Measurements from ENCODE around the gene CATSPERE. TPM values are rescaled to one million over a fixed set of nuclear protein-coding genes. Genes with fewer than 3 reads are reported as not detected.
A peak's percentile ranks its signal among the peaks of the same experiment; 100 is the strongest.

CATSPERE gene
- total and polyA plus RNA-seq, 9 of the 15 experiments (the other 6 are each of a cell fraction or from before 2014, with no cell fraction given): 0.06 to 0.16 (median 0.09) TPM; not detected in 3

DNA sequence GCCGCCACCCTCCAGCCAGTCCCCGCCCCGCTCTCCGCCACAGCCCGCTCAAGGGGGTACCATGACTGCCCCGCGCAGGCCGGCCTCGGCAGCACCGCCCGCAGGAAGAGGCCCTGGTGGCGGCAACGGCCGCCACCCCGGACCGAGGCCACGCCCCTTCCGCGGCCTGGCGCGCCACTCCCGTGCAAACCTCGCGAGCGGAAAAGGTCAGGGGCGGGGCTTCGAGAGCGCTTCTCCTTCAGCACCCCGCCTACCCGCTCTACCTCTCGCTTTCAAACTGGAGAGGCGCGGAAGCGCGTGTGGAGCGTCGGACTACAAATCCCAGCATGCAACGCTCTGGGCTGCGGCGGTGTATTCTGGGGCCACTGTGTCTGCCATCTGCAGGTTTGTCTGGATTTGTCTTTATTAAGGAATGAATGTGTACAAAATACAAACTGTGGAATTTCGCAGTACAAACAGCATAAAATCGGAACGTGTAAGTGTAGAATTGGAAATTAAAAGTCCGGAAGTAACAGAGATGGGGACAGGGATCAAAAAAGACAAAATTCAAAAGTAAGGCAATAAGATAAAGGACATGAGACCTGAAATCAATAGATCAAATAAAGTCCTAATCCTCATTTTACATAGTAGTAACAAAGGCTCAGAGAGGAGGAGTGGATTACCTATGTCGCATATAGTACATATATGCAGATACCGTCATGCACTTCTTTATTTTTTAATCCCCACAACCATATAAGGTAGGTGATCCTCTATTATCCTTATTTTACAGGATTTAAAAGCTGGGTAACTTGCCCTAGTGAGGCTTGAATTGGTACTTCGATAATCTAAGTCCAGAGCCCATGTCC lies 8.9 kb upstream of the CATSPERE start (continued):
- TF ChIP-seq, protein P1, sequence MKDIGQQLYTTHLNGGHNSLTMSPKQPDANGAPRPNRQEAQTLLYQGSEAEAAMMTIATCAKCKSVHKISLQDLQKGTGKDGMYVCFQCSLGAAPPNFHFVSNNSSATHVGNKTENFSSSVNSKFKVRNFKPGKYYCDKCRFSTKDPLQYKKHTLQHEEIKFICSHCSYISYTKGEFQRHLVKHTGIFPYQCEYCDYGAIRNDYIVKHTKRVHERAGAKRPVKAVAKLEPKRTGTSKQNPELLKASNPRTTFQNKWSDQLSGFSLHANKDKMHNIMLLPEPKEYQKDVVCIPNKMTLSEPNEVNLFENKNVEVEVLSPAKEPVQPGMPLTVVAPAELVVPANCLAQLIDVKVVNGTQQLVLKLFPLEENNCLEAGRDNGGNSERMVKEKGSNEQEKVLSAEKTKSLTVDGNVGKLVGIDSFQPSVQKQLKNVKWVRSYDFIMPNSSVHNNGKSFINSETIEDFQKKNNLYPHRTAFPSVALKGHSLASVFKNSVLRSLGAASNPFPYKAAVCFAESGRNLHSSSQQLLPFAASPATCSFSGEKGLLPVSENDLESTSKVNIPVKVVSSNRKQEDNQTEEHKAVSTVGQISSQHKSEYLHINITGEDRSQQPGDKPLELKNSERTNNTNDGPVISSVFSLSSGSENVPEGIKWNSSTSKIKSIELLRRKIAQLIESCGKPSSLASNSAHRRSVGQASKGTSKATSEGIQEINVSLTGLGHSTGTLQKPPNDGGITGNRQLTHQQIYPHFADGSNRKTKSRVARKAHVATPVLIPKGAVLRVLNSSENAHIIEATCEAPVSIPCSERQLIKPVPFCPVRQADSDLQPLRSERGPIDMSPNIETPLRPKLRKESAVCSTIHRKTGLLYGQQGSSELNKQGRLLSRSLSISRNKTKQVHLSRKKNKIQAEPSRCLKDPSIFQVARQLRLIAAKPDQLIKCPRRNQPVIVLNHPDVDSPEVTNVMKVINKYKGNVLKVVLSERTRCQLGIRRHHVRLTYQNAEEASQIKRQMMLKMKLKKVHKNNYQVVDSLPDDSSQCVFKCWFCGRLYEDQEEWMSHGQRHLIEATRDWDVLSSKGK (CRISPR knock-in tag; IDR thresholded peaks at IDR 0.05): no peak
- TF ChIP-seq, protein P2, sequence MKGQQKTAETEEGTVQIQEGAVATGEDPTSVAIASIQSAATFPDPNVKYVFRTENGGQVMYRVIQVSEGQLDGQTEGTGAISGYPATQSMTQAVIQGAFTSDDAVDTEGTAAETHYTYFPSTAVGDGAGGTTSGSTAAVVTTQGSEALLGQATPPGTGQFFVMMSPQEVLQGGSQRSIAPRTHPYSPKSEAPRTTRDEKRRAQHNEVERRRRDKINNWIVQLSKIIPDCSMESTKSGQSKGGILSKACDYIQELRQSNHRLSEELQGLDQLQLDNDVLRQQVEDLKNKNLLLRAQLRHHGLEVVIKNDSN (CRISPR knock-in tag; IDR thresholded peaks at IDR 0.05): no peak
- no peak for TF ChIP-seq GTF2A2 (tag; IDR thresholded peaks at IDR 0.05)
- TF ChIP-seq ZNF586 (CRISPR knock-in tag; conservative IDR thresholded peaks at IDR 0.05): no peak
- no peak for TF ChIP-seq ZNF324 (CRISPR knock-in tag; IDR thresholded peaks at IDR 0.05)
- TF ChIP-seq DACH1 (IDR thresholded peaks at IDR 0.05; ENCODE audit: partially characterized antibody): no peak
- TF ChIP-seq RBM15 (IDR thresholded peaks at IDR 0.05; ENCODE audit: insufficient read depth, low read length): no peak
- TF ChIP-seq ZKSCAN1 (IDR thresholded peaks at IDR 0.05; ENCODE audit: low read depth, low read length): 0 out of 2 replicates have a peak, but pooled peaks have one; percentile 33
- TF ChIP-seq ZFPM2 (CRISPR knock-in tag; IDR thresholded peaks at IDR 0.05): no peak
- no peak for TF ChIP-seq DDX20 (tag; IDR thresholded peaks at IDR 0.05; ENCODE audit: low read depth)
- 0 out of 2 replicates have a peak, but pooled peaks have one; percentile 26 for TF ChIP-seq LEF1 (IDR thresholded peaks at IDR 0.05)
- TF ChIP-seq, protein P3, sequence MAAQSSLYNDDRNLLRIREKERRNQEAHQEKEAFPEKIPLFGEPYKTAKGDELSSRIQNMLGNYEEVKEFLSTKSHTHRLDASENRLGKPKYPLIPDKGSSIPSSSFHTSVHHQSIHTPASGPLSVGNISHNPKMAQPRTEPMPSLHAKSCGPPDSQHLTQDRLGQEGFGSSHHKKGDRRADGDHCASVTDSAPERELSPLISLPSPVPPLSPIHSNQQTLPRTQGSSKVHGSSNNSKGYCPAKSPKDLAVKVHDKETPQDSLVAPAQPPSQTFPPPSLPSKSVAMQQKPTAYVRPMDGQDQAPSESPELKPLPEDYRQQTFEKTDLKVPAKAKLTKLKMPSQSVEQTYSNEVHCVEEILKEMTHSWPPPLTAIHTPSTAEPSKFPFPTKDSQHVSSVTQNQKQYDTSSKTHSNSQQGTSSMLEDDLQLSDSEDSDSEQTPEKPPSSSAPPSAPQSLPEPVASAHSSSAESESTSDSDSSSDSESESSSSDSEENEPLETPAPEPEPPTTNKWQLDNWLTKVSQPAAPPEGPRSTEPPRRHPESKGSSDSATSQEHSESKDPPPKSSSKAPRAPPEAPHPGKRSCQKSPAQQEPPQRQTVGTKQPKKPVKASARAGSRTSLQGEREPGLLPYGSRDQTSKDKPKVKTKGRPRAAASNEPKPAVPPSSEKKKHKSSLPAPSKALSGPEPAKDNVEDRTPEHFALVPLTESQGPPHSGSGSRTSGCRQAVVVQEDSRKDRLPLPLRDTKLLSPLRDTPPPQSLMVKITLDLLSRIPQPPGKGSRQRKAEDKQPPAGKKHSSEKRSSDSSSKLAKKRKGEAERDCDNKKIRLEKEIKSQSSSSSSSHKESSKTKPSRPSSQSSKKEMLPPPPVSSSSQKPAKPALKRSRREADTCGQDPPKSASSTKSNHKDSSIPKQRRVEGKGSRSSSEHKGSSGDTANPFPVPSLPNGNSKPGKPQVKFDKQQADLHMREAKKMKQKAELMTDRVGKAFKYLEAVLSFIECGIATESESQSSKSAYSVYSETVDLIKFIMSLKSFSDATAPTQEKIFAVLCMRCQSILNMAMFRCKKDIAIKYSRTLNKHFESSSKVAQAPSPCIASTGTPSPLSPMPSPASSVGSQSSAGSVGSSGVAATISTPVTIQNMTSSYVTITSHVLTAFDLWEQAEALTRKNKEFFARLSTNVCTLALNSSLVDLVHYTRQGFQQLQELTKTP (IDR thresholded peaks at IDR 0.05; ENCODE audit: low read depth in 1 of 2, partially characterized antibody in 2 of 2): peak; percentile 47 to 98
- no peak for TF ChIP-seq TGIF2 (CRISPR knock-in tag; IDR thresholded peaks at IDR 0.05)
- peak; percentile 47; the same call in 1 of the 2 replicates for TF ChIP-seq DPF2 (IDR thresholded peaks at IDR 0.05)
- TF ChIP-seq, protein P4, sequence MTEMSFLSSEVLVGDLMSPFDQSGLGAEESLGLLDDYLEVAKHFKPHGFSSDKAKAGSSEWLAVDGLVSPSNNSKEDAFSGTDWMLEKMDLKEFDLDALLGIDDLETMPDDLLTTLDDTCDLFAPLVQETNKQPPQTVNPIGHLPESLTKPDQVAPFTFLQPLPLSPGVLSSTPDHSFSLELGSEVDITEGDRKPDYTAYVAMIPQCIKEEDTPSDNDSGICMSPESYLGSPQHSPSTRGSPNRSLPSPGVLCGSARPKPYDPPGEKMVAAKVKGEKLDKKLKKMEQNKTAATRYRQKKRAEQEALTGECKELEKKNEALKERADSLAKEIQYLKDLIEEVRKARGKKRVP (CRISPR knock-in tag; IDR thresholded peaks at IDR 0.05): peak; percentile 27; the same call in 1 of the 2 replicates
- TF ChIP-seq, protein P5, sequence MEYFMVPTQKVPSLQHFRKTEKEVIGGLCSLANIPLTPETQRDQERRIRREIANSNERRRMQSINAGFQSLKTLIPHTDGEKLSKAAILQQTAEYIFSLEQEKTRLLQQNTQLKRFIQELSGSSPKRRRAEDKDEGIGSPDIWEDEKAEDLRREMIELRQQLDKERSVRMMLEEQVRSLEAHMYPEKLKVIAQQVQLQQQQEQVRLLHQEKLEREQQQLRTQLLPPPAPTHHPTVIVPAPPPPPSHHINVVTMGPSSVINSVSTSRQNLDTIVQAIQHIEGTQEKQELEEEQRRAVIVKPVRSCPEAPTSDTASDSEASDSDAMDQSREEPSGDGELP (CRISPR knock-in tag; IDR thresholded peaks at IDR 0.05; ENCODE audit: borderline replicate concordance): peak; percentile 65; the same call in 1 of the 2 replicates
- no peak for TF ChIP-seq ZNF165 (CRISPR knock-in tag; IDR thresholded peaks at IDR 0.05; ENCODE audit: borderline replicate concordance)
